ENCODE measurements around the gene SKOR2. TPM values are rescaled to one million over a fixed set of nuclear protein-coding genes. Genes with fewer than 3 reads are reported as not detected.

The SKOR2 gene
- total and polyA plus RNA-seq, 2 donors (not counting 1 experiment from before 2014, with no cell fraction given), result not detected

GRCh38 chr18:47175283-47175897, 76.1 kb downstream of the SKOR2 start:
- Histone ChIP-seq H2AFZ (ENCODE audit: insufficient read depth, low read depth, low read length, poor library complexity, severe bottlenecking) (peak overlapping the region; percentile 89), H3K9me3 (ENCODE audit: control extremely low read depth in 1 of 3, control insufficient read depth in 2 of 3, insufficient read depth in 1 of 3, low read length in 2 of 3) (no peaks in the 10 kb centered on the region), H3K27me3 (replicated peaks in 1 of 4; ENCODE audit: control extremely low read depth in 1 of 4, control insufficient read depth in 3 of 4, insufficient read depth in 4 of 4, low read length in 3 of 4) (peaks cover 0 to 6% (median 0%) of the 10 kb centered on the region in 4 experiments), H3K27ac (ENCODE audit: low read length in 2 of 2) (peak overlapping the region in 1 of 2 donors; percentile 67), H3K79me2 (ENCODE audit: control insufficient read depth, insufficient read depth, low read length) (peaks cover 49% of the 10 kb centered on the region), H3K4me1 (ENCODE audit: control insufficient read depth in 2 of 2, insufficient read depth in 2 of 2, low read length in 2 of 2) (peaks cover 14 to 15% of the 10 kb centered on the region in 2 donors), H3K9ac (ENCODE audit: low read length) (peak overlapping the region; percentile 85), H3K36me3 (replicated peaks in 1 of 2; ENCODE audit: control extremely low read depth in 1 of 2, control insufficient read depth in 1 of 2, extremely low read depth in 1 of 2, insufficient read depth in 2 of 2, low read length in 1 of 2) (no peaks in the 10 kb centered on the region), H3K4me3 (ENCODE audit: control extremely low read depth in 1 of 5, extremely low read depth in 1 of 5, insufficient read depth in 1 of 5, low read depth in 2 of 5, low read length in 4 of 5) (peak overlapping the region; percentile 74 to 95 (median 91)), H3K4me2 (replicated peaks; ENCODE audit: low read depth, low read length, poor library complexity, severe bottlenecking) (peak overlapping the region; percentile 78), H4K20me1 (ENCODE audit: control insufficient read depth, insufficient read depth, low read length, poor library complexity, severe bottlenecking) (peaks cover 8% of the 10 kb centered on the region)
- CTCF ChIA-PET, result no interaction called here
- Mint-ChIP-seq H3K9me3 (ENCODE audit: insufficient read depth) (no peaks in the 10 kb centered on the region), H3K27ac (peak overlapping the region; percentile 86), H3K27me3 (peaks cover 3% of the 10 kb centered on the region), H3K4me1 (peaks cover 4% of the 10 kb centered on the region), H3K4me3 (no peak overlapping the region)
- no peak for ATAC-seq (ENCODE audit: low read depth)
- intact Hi-C loops (cut with micrococcal nuclease), result no loop called here
- DNase-seq, result no peak
- WGBS (ENCODE audit: insufficient coverage), result 5% methylated on average over 18 of the region's 24 CpGs
- no peak for TF ChIP-seq EZH2 (IDR thresholded peaks at IDR 0.05; ENCODE audit: borderline replicate concordance, insufficient read depth, low read depth, low read length, poor library complexity, severe bottlenecking)
- TF ChIP-seq, protein P1, sequence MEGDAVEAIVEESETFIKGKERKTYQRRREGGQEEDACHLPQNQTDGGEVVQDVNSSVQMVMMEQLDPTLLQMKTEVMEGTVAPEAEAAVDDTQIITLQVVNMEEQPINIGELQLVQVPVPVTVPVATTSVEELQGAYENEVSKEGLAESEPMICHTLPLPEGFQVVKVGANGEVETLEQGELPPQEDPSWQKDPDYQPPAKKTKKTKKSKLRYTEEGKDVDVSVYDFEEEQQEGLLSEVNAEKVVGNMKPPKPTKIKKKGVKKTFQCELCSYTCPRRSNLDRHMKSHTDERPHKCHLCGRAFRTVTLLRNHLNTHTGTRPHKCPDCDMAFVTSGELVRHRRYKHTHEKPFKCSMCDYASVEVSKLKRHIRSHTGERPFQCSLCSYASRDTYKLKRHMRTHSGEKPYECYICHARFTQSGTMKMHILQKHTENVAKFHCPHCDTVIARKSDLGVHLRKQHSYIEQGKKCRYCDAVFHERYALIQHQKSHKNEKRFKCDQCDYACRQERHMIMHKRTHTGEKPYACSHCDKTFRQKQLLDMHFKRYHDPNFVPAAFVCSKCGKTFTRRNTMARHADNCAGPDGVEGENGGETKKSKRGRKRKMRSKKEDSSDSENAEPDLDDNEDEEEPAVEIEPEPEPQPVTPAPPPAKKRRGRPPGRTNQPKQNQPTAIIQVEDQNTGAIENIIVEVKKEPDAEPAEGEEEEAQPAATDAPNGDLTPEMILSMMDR (IDR thresholded peaks at IDR 0.05), result no peak
- POLR2A ChIA-PET, result no interaction called here

- TF ChIP-seq, protein P1 (IDR thresholded peaks at IDR 0.05), result no peak
- no peak for TF ChIP-seq EZH2 (IDR thresholded peaks at IDR 0.05; ENCODE audit: borderline replicate concordance, insufficient read depth, low read depth, low read length, poor library complexity, severe bottlenecking)
- DNase-seq, result no peak
- Histone ChIP-seq H3K36me3 (replicated peaks in 1 of 2; ENCODE audit: control extremely low read depth in 1 of 2, control insufficient read depth in 1 of 2, extremely low read depth in 1 of 2, insufficient read depth in 2 of 2, low read length in 1 of 2) (no peaks in the 10 kb centered on the region), H3K9me3 (ENCODE audit: control extremely low read depth in 1 of 3, control insufficient read depth in 2 of 3, insufficient read depth in 1 of 3, low read length in 2 of 3) (no peaks in the 10 kb centered on the region), H3K4me1 (ENCODE audit: control insufficient read depth in 2 of 2, insufficient read depth in 2 of 2, low read length in 2 of 2) (peaks cover 14 to 15% of the 10 kb centered on the region in 2 donors), H3K9ac (ENCODE audit: low read length) (peak overlapping the region; percentile 85), H3K27me3 (replicated peaks in 1 of 4; ENCODE audit: control extremely low read depth in 1 of 4, control insufficient read depth in 3 of 4, insufficient read depth in 4 of 4, low read length in 3 of 4) (peaks cover 0 to 6% (median 0%) of the 10 kb centered on the region in 4 experiments), H4K20me1 (ENCODE audit: control insufficient read depth, insufficient read depth, low read length, poor library complexity, severe bottlenecking) (peaks cover 8% of the 10 kb centered on the region), H3K79me2 (ENCODE audit: control insufficient read depth, insufficient read depth, low read length) (peaks cover 49% of the 10 kb centered on the region), H3K27ac (ENCODE audit: low read length in 2 of 2) (no peak overlapping the region), H3K4me3 (ENCODE audit: control extremely low read depth in 1 of 5, extremely low read depth in 1 of 5, insufficient read depth in 1 of 5, low read depth in 2 of 5, low read length in 4 of 5) (peak overlapping the region in 1 of 5 experiments; percentile 91), H3K4me2 (replicated peaks; ENCODE audit: low read depth, low read length, poor library complexity, severe bottlenecking) (peak overlapping the region; percentile 78), H2AFZ (ENCODE audit: insufficient read depth, low read depth, low read length, poor library complexity, severe bottlenecking) (no peak overlapping the region)
- ChIA-PET POLR2A (no interaction called here), CTCF (no interaction called here)
- Mint-ChIP-seq H3K27ac (no peak overlapping the region), H3K4me1 (peaks cover 6% of the 10 kb centered on the region), H3K9me3 (ENCODE audit: insufficient read depth) (no peaks in the 10 kb centered on the region), H3K4me3 (no peak overlapping the region), H3K27me3 (peaks cover 3% of the 10 kb centered on the region)
- no peak for ATAC-seq (ENCODE audit: low read depth)
- 97% methylated on average over 10 of the region's 13 CpGs for WGBS (ENCODE audit: insufficient coverage)
- intact Hi-C loops (cut with micrococcal nuclease), result no loop called here
These were observed 76.8 kb downstream of the SKOR2 start for GRCh38 chr18:47174545-47175116.
